Measurements from ENCODE around the gene SUSD6.
"Not testable (repeated sequence)": the region's sequence is repeated elsewhere in the genome, so short reads cannot be mapped to it uniquely, and the experiment has no call there.

SUSD6 gene

DNA sequence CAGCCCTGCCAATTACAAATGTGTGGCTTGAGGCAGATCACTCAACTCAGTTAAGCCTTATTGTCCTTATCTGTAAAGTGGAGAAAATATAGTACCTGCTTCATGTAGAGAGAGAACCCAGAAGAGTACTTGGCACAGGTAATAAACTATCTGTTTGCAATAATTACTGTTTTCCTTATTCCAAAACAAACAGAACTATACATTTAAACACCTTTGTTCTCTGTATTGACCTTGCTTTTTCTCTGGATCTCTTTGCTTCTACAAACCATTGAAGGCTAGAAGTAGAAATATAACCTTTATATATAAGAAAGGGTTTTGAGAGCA lies 84.8 kb downstream of the SUSD6 start:
- no peak for DNase-seq

DNA sequence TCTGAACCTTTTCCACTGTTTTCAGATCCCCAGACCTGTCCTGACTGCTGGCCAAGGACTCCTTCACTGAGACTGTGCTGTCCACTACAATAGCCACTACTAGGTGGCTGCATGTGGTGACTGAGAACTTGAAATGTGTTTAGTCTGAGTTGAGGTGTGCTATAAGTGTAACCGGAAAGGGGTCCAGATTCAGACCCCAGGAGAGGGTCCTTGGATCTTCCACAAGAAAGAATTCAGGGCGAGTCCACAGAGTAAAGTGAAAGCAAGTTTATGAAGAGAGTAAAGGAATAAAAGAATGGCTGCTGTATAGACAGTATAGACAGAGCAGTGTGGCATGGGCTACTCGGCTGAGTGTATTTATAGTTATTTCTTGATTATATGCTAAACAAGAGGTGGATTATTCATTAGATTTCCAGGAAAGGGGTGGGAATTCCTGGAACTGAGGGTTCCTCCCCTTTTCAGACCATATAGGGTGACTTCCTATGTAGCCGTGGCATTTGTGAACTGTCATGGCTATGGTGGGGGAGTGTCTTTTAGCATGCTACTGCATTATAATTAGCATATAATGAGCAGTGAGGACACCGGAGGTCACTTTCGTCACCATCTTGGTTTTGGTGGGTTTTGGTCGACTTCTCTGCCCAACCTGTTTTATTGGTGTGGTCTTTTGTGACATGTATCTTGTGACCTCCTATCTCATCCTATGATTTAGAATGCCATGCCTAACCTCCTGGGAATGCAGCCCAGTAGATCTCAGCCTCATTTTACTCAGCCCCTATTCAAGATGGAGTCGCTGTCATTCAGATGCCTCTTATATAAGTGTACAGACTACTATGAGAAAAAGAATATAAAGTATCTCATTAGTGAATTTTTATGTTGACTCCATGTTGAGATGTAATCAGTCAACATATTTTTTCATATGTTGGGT lies 85.5 kb downstream of the SUSD6 start:
- peak in 1 of 5 experiments; percentile 64 for DNase-seq

DNA sequence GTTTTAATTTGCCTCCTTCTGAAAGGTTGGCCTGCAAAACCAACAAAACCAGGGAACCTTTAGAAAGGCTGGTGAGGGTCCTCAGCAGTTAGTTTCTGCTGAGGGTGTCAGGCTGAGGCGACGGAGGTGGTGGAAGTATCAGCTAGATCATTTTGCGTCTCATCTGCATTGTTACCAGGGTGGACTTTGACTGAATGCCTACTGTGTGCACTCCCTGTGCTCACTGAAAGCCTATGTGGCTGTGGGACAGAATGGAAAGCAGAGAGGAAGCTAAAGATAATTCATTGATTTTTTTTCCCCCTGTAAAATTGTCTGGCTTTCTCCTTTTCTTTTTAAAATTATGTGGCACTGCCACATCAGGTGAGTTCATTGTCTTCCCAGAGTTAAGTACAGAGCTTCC lies 87.2 kb downstream of the SUSD6 start:
- no peak for DNase-seq

- DNase-seq, result not testable (repeated sequence)
Measured at GRCh38 chr14:69699243-69699642, 87.8 kb downstream of the SUSD6 start.

- no peak for DNase-seq
Measured at GRCh38 chr14:69699748-69700303, 88.4 kb downstream of the SUSD6 start.

DNA sequence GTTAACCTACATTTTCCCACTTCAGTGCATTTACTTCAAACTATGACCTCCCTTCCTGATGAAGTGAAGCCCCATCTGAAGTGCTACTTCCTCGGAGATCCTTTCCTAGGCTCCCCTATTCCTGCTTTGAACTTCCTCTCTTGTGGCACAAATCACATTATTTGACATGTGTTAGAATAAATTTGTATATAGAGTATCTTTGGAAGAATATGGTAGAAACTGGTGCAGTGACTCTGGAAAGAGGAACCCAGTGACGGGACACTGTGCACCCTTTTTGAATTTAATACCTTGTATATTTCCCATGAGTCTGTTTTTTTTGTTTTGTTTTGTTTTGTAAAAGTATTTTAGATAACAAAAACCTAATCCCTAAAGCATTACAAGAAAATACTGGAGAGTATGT lies 89.2 kb downstream of the SUSD6 start:
- DNase-seq, result no peak

DNA sequence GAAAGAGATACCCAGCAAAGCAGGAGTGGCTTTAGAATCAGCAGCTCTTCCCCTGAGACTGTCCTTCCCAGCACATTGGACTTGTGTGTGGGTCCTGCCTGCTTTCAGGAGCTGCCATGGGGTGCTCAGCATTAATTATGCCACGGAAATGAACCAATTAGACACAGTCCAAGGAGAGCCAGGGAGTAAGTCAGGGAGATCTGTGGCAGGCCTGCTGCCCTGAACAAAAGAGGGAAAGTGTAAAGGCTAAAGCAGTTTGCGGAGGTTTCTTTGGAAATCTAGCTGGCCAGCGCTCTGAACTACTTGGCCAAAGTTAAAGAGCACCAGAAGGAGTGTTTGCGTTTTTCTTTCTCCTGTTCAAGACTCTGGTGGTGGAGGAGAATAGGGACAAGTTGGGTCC lies 89.9 kb downstream of the SUSD6 start:
- no peak for DNase-seq

DNA sequence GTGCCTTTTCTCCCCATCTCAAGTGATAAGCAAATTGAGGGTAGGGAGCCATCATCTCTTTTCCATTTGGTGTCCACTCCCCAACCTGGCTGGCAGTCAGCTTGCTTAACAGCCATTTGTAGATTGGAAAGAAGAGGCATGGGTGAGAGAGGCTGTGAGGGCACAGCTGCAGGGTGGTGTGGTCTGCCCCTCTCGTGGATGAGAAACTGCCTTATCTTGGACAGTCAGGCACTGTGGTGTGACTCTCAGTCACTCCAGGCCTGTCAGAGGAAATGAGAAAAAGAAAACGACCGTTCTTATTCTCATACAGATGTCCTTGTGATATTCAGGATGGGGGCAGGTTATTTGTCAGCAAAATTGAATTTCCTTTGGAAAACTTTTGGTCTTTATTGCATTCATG lies 90.5 kb downstream of the SUSD6 start:
- peak in 1 of 5 experiments; percentile 59 for DNase-seq

DNA sequence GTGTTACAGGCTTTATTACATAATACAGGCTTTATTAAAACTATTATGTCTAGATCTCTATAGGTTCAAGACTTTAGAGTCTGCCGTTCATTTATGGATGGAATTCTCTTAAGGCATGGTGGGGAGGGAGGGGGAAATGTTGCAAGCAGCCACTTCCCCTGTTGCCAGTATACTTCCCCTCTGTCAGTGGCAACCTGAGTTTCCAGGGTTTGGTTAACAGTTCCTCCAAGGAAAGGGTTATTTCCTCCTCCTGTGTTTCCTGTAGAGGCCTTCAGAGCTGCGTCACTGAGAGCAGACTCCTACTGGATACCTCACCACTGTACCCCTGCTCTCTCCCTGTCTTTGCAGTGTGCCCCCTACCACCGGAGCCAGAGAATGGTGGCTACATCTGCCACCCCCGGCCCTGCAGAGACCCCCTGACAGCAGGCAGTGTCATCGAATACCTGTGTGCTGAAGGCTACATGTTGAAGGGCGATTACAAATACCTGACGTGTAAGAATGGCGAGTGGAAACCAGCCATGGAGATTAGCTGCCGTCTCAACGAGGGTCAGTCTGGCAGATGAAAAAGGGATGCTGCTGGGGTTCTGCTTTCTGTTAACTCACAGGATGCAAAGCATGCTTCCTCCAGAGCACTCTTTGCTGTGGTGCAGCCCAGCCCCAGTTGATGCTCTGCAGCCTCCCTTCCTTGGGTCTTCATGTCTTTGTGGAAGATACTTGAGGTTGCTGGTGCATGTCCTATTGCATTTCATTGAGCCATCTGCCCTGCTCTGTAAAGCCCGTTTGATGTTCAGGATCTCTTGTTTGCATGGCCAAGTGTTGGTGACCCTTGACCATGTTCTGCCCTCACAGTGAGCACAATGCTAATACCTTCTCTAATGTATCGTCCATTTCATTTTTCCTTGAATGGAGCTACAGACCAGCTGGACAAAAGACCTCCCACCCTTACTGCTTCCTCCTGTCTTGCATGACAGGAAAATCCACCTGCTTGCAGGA lies 91.9 kb downstream of the SUSD6 start:
- DNase-seq, result no peak

- DNase-seq, result no peak
Measured at GRCh38 chr14:69704319-69704718, 92.9 kb downstream of the SUSD6 start.

- no peak for DNase-seq
Measured at GRCh38 chr14:69705706-69706105, 94.3 kb downstream of the SUSD6 start.

- no peak for DNase-seq
Measured at GRCh38 chr14:69708049-69708448, 96.7 kb downstream of the SUSD6 start.

DNA sequence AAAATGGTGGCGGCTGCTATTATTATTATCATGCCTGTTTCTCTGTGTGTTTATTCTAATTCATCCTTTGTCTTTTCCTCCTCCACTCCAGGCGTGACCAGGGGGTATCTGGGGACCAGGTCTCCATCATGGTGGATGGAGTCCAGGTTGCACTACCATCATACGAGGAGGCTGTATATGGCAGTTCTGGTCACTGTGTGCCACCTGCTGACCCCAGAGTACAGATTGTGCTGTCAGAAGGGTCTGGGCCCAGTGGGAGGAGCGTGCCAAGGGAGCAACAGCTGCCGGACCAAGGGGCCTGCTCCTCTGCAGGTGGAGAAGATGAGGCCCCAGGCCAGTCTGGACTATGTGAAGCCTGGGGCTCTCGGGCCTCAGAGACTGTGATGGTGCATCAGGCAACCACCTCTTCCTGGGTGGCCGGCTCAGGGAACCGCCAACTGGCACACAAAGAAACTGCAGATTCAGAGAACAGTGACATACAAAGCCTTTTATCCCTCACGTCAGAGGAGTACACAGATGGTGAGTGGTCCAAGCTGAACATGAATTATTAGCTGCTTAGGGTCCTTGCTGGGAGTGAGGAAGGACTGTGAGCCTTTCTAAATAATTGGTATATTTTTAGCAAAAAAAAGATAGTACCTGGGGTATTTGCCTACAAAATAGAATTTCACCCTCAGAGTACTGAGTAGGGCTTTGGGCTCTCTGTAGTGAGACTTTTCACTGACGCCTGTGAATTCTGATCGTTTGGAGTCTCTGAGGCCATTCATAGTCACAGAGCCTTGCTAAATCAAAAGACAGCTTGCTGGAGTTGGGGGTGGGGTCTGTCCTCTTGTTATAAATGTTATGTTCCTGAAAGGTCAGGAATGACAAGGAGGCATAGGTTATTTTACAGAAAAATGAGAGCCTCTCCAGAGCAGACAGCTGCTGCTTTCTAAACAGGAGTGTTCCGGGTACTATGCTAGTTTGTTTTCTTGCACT lies 97.5 kb downstream of the SUSD6 start:
- DNase-seq, result peak in 1 of 5 experiments; percentile 69

GRCh38 chr14:69710378-69710777 lies 99.0 kb downstream of the SUSD6 start:
- no peak for DNase-seq

DNA sequence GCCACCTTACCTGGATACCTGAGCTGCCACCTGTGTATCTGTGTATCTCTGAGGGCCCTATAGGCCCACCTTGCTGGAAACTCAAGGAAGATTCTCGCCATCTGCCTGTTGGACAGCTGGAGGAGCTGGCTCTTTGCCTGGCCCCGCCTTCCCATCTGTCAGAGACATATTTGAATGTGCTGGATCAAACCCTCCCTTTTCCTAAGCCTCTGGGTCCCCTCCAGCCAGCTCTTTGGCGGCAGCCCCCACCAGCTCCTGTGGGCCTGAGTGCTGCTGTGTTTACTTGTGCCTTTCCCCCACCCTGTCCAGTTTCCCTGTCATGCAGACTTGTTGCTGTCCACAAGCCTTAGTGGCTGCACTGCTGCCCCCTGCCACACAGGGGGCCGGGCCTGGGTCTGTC lies 99.7 kb downstream of the SUSD6 start:
- DNase-seq, result no peak

GRCh38 chr14:69711477-69711876 lies 100.1 kb downstream of the SUSD6 start:
- DNase-seq, result no peak

GRCh38 chr14:69711881-69712560 lies 100.6 kb downstream of the SUSD6 start:
- DNase-seq, result no peak

GRCh38 chr14:69712599-69713088 lies 101.2 kb downstream of the SUSD6 start:
- DNase-seq, result peak in 1 of 5 experiments; percentile 39

DNA sequence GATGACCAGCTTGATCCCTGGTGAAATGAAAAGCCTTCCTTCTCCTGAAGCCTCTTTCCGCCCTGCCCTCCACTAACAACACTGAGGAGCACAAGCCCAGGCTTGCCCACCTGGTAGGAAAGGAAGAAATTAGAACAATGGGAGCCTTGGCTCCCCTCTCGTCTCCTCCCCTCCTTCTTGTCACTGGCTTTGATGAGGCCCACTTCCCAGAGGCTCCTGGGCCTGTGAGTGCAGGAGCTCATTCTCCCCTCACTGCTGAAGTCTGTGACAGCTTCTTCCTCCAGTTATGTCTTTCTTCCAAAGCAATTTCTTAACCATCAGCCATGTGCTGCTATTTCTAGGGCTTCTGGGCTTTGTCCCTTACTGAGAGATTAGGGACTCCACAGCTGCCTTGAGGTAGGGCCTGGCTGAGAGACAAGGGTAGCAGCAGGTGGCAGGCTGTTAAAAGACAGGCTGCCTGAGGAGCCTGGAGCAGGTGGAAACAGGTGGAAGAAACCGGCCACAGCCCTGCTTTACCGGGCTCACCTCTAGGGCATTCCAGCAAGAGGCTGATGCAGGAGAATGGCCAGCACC lies 101.9 kb downstream of the SUSD6 start:
- no peak for DNase-seq

DNA sequence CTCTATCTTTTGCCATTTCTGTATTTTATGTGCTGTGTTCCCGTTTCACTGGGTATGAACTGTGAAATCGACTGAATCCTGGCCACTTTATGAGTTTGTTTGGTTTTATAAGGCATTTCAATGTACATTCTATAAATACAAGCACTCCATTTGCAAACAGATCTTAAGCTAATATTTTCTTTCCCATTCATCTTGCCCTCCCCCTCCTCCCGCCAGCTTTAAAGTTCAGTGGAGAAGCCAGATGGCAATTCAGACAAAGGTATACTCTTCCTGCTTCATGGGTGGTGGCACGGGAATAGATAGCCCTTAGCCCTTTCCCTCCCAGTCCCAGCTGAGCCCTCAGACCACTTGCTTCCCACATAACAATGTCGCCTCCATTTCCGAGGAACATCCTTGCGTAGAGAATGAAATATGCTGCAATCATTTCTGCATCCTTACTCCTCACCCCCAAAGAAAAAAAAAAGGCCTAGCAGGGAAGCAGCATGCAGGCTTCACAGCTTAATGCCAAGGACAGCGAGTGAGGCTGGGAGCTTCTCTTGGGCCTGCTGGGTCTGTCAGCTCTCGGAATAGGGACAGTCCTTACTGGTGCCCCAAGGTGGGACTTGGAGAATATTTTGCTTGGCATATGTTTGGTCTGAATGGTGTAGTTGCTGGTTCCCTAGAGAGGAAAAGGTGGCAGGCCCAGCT lies 102.7 kb downstream of the SUSD6 start:
- DNase-seq, result no peak

All from T-helper 2 cell (primary cell).